KMS-11 (cell line): Measurements from ENCODE around the gene PLEKHH2.

Source experiments
- H2AFZ ChIP-seq: fragments of 200-600 bp; sonication (generic); 2 replicates; pipeline ENCODE4 v1.6.1; 2016; ENCODE audit warnings: antibody characterized with exemption, mixed run types, low read depth
- H3K27ac ChIP-seq: fragments of 200-600 bp; sonication (generic); 2 replicates; pipeline ENCODE4 v1.6.1; 2016; ENCODE audit warnings: mild to moderate bottlenecking, mixed run types
- H3K27me3 ChIP-seq: fragments of 200-600 bp; sonication (generic); 2 replicates; pipeline ENCODE4 v1.6.1; 2017; ENCODE audit warnings: mild to moderate bottlenecking, low read depth, mixed run types, moderate library complexity; ENCODE audit not compliant: insufficient read depth
- H3K36me3 ChIP-seq: fragments of 200-600 bp; sonication (generic); 2 replicates; pipeline ENCODE4 v1.6.1; 2017; ENCODE audit warnings: mild to moderate bottlenecking, mixed run types; ENCODE audit not compliant: insufficient read depth
- H3K4me1 ChIP-seq: fragments of 200-600 bp; sonication (generic); 2 replicates; pipeline ENCODE4 v1.6.1; 2016; ENCODE audit warnings: mild to moderate bottlenecking, low read depth, mixed run types; ENCODE audit not compliant: poor library complexity, severe bottlenecking
- H3K4me2 ChIP-seq: fragments of 200-600 bp; sonication (generic); 2 replicates; pipeline ENCODE4 v1.7.0; 2016; ENCODE audit warnings: mild to moderate bottlenecking, mixed run types
- H3K4me3 ChIP-seq: fragments of 200-600 bp; sonication (generic); IDR thresholded peaks from 2 replicates; pipeline ENCODE4 v1.6.1; 2017; ENCODE audit warnings: low read depth, low read length, mixed read lengths; ENCODE audit not compliant: insufficient read depth
- H3K79me2 ChIP-seq: fragments of 200-600 bp; sonication (generic); 2 replicates; pipeline ENCODE4 v1.6.1; 2016; ENCODE audit warnings: low read depth, mixed run types; ENCODE audit not compliant: insufficient read depth
- H3K9ac ChIP-seq: fragments of 200-600 bp; sonication (generic); 2 replicates; pipeline ENCODE4 v1.6.1; 2016; ENCODE audit warnings: mild to moderate bottlenecking, mixed run types
- H4K20me1 ChIP-seq: fragments of 200-600 bp; sonication (generic); 2 replicates; pipeline ENCODE4 v1.6.1; 2016; ENCODE audit warnings: mild to moderate bottlenecking, mixed run types; ENCODE audit not compliant: insufficient read depth
- TF ChIP-seq, protein P1 (sequence below): fragments of 200-600 bp; sonication (generic); conservative IDR thresholded peaks from 2 replicates; pipeline ENCODE4 v1.6.1; 2017; ENCODE audit warnings: low read depth, mild to moderate bottlenecking, antibody characterized with exemption, low read length, moderate library complexity, mixed read lengths

Gene PLEKHH2

DNA sequence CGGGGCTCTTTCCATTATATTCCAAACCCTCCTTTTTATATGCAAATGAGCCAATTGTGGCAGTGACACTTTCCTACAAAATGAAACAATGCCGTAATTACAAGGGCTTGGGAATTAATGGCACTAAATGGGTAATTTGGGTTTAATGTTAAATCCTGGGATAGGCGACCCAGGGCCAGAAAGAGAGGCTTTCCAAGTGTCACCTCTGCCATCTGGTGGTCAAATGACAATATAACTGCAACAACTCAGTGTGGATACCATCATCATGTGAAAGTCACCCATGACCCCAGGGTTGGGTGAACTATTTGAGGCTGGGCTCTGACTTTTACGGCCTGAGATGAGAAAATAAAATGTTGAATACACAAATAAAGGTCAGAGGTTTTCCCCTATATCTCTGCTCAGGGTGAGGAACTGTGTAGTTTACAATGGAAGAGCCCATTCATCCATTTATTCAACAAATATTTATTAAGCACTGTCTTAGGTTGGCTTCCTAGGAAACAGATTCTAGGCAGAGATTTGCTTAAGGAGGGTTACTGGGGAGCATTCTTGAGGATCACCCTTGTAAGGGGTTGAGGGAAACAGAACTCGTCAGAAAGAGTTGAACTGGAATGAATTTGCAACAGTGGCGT lies 27.7 kb upstream of the PLEKHH2 start:
- Histone ChIP-seq H3K27me3 (no peaks in the 10 kb centered on the region), H3K4me3 (no peak overlapping the region), H3K27ac (no peak overlapping the region), H2AFZ (no peak overlapping the region), H3K4me1 (no peaks in the 10 kb centered on the region), H4K20me1 (no peaks in the 10 kb centered on the region), H3K79me2 (no peaks in the 10 kb centered on the region), H3K9ac (no peak overlapping the region), H3K36me3 (no peaks in the 10 kb centered on the region), H3K4me2 (no peak overlapping the region)
- TF ChIP-seq, protein P1, sequence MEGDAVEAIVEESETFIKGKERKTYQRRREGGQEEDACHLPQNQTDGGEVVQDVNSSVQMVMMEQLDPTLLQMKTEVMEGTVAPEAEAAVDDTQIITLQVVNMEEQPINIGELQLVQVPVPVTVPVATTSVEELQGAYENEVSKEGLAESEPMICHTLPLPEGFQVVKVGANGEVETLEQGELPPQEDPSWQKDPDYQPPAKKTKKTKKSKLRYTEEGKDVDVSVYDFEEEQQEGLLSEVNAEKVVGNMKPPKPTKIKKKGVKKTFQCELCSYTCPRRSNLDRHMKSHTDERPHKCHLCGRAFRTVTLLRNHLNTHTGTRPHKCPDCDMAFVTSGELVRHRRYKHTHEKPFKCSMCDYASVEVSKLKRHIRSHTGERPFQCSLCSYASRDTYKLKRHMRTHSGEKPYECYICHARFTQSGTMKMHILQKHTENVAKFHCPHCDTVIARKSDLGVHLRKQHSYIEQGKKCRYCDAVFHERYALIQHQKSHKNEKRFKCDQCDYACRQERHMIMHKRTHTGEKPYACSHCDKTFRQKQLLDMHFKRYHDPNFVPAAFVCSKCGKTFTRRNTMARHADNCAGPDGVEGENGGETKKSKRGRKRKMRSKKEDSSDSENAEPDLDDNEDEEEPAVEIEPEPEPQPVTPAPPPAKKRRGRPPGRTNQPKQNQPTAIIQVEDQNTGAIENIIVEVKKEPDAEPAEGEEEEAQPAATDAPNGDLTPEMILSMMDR = peak; percentile 96

DNA sequence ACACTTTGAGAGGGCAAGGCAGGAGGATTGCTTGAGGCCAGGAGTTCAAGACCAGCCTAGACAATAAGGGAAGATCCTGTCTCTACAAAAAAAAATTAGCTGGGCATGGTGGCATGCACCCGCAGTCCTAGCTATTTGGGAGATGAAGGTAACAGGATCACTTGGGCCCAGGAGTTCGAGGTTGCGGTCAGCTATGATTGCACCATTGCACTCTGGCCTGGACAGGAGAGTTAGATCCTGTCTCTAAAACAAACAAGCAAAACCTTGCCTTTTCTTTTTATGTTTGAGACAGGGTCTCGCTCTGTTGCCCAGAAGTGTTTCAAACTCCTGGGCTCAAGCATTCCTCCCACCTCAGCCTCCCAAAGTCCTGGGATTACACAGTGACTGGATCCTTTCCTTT lies 26.7 kb upstream of the PLEKHH2 start:
- Histone ChIP-seq H3K4me3 (no peak overlapping the region), H4K20me1 (no peaks in the 10 kb centered on the region), H3K9ac (no peak overlapping the region), H3K4me1 (no peaks in the 10 kb centered on the region), H2AFZ (no peak overlapping the region), H3K36me3 (no peaks in the 10 kb centered on the region), H3K79me2 (no peaks in the 10 kb centered on the region), H3K27ac (no peak overlapping the region), H3K27me3 (no peaks in the 10 kb centered on the region), H3K4me2 (no peak overlapping the region)
- TF ChIP-seq, protein P1 = no peak

DNA sequence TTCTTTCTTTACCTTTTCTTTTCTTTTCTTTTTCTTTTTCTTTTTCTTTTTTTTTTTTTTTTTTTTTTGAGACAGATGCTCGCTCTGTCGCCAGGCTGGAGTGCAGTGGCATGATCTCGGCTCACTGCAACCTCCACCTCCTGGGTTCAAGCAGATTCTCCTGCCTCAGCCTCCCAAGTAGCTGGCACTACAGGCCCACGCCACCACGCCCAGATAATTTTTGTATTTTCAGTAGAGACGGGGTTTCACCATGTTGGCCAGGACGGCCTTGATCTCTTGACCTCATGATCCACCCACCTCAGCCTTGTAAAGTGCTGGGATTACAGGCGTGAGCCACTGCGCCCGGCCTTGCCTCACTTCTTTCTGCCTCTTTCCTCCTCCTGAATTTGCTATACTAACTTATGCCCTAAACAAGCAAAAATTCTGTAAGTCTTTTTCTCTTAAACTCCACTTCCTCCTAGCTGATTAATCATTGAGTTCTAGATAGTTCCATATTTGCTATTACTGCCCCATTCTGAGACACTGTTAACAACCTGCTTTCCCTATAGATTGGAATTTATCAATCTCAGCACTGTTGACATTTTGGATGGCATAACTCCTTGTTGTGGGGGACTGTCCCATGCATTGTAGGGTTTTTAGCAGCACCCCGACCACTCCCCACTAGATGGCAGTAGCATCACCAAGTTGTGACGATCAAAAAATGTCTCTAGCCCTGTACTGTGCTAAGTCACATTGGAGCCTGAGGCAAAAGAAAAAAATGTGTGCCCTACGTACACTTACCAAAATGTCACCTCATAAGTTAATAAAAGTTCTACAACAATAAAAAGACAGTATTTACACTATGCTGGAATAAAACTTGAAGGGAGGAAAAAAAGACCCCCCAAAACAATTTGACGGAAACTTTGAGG lies 24.8 kb upstream of the PLEKHH2 start:
- Histone ChIP-seq H3K4me3 (no peak overlapping the region), H2AFZ (0 out of 2 replicates have a peak overlapping the region, but pooled peaks have one; percentile 4), H3K4me2 (no peak overlapping the region), H3K27ac (no peak overlapping the region), H3K36me3 (no peaks in the 10 kb centered on the region), H3K27me3 (no peaks in the 10 kb centered on the region), H3K9ac (no peak overlapping the region), H3K4me1 (no peaks in the 10 kb centered on the region), H4K20me1 (no peaks in the 10 kb centered on the region), H3K79me2 (no peaks in the 10 kb centered on the region)
- TF ChIP-seq, protein P1 = peak; percentile 97

DNA sequence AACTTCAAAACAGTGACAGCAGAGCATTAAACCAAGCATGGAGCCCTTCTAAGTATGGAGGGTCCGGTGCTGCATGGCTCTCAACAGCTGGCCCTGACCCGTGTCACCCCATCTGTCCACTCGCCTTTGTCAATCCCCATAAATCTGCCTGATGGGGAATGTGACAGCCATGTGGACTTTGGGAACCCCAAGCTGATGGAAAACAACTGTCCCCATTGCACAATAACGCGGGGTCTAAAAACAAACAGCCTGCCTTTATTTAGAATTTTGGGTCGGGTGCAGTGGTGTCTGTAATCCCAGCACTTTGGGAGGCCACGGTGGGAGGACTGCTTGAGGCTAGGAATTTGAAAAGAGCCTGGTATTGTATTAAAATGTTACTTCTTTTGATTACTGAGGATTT lies 24.1 kb upstream of the PLEKHH2 start:
- Histone ChIP-seq H3K4me2 (no peak overlapping the region), H2AFZ (0 out of 2 replicates have a peak overlapping the region, but pooled peaks have one; percentile 4), H4K20me1 (no peaks in the 10 kb centered on the region)

More for the DNA sequence above, 24.1 kb upstream of the PLEKHH2 start:
- Histone ChIP-seq H3K27ac (no peak overlapping the region), H3K36me3 (no peaks in the 10 kb centered on the region), H3K9ac (no peak overlapping the region), H3K4me3 (no peak overlapping the region), H3K79me2 (no peaks in the 10 kb centered on the region), H3K4me1 (no peaks in the 10 kb centered on the region), H3K27me3 (no peaks in the 10 kb centered on the region)
- TF ChIP-seq, protein P1 = no peak
